A673 (cell line): Measurements from ENCODE around the gene GMPR. TPM values are rescaled to one million over a fixed set of nuclear protein-coding genes. Genes with fewer than 3 reads are reported as not detected.

Source experiments
- BruUV-seq: library from RNA; stranded (reverse); fragments of 400-500 nt; replicated peaks from 2 replicates; lab custom pipeline; 2021; lab: Mats Ljungman, UMichigan
- CTCF ChIA-PET: fragments of 300-600 bp; sonication (Branson Sonifier 250); formaldehyde crosslinking; loops from one replicate; lab custom pipeline; 2022; ENCODE audit warnings: antibody characterized with exemption; lab: Charles Lee
- POLR2A ChIA-PET: fragments of 300-600 bp; sonication (Branson Sonifier 250); formaldehyde crosslinking; loops from one replicate; lab custom pipeline; 2022; ENCODE audit warnings: antibody characterized with exemption; ENCODE audit not compliant: low non-redundant PET; lab: Charles Lee
- DNase-seq: peaks from one replicate; pipeline ENCODE4 v3.0.0-alpha.2; 2015; ENCODE audit warnings: low spot score
- H3K27ac ChIP-seq: fragments of 200-600 bp; sonication (generic); 2 replicates; pipeline ENCODE4 v1.5.1; 2016; ENCODE audit warnings: mixed run types, low read depth, mild to moderate bottlenecking, mixed read lengths, antibody characterized with exemption, low read length; ENCODE audit not compliant: poor library complexity, severe bottlenecking
- H3K27me3 ChIP-seq: fragments of 200-600 bp; sonication (generic); replicated peaks from 2 replicates; pipeline ENCODE4 v1.6.1; 2017; ENCODE audit warnings: mixed run types, low read depth, mild to moderate bottlenecking, mixed read lengths, antibody characterized with exemption, low read length; ENCODE audit not compliant: insufficient read depth, poor library complexity
- H3K36me3 ChIP-seq: fragments of 200-600 bp; sonication (generic); 2 replicates; pipeline ENCODE4 v1.6.1; 2016; ENCODE audit warnings: mixed run types, mild to moderate bottlenecking, mixed read lengths, antibody characterized with exemption, low read length; ENCODE audit not compliant: insufficient read depth, poor library complexity, severe bottlenecking
- H3K4me1 ChIP-seq: fragments of 200-600 bp; sonication (generic); 2 replicates; pipeline ENCODE4 v1.6.1; 2017; ENCODE audit warnings: mixed run types, mild to moderate bottlenecking, mixed read lengths, antibody characterized with exemption, low read length; ENCODE audit not compliant: insufficient read depth, poor library complexity, severe bottlenecking
- H3K4me3 ChIP-seq: fragments of 200-600 bp; sonication (generic); 2 replicates; pipeline ENCODE4 v1.5.1; 2016; ENCODE audit warnings: low read depth, mixed run types, mild to moderate bottlenecking, mixed read lengths, low read length; ENCODE audit not compliant: poor library complexity, severe bottlenecking
- H3K9me3 ChIP-seq: fragments of 200-600 bp; sonication (generic); 2 replicates; pipeline ENCODE4 v1.6.1; 2016; ENCODE audit warnings: mixed run types, low read depth, mild to moderate bottlenecking, mixed read lengths, antibody characterized with exemption, low read length; ENCODE audit not compliant: poor library complexity, severe bottlenecking
- EZH2 ChIP-seq: fragments of 200-600 bp; sonication (generic); IDR thresholded peaks from 2 replicates; pipeline ENCODE4 v1.6.1; 2017; ENCODE audit warnings: borderline replicate concordance, low read depth, mild to moderate bottlenecking, mixed read lengths, antibody characterized with exemption, low read length; ENCODE audit not compliant: poor library complexity, severe bottlenecking
- intact Hi-C: fragments of 100-400 bp; cut with micrococcal nuclease; formaldehyde crosslinking; loops from one replicate; pipeline ENCODE4 v1.10.0; 2022; ENCODE audit not compliant: unreplicated experiment
- total RNA-seq: library from RNA; stranded (reverse); gene quantifications from 2 replicates; pipeline ENCODE4 v1.2.3, GENCODE V29; 2021
- TF ChIP-seq, protein P1 (sequence below): fragments of 300-800, 200-600 bp; sonication (generic); conservative IDR thresholded peaks from 2 replicates; pipeline ENCODE4 v1.5.1; 2017; ENCODE audit warnings: low read depth, mild to moderate bottlenecking, antibody characterized with exemption, low read length, moderate library complexity, mixed read lengths

GMPR gene
- total RNA-seq, 1 experiment from 2014 or later = 0.32 TPM

DNA sequence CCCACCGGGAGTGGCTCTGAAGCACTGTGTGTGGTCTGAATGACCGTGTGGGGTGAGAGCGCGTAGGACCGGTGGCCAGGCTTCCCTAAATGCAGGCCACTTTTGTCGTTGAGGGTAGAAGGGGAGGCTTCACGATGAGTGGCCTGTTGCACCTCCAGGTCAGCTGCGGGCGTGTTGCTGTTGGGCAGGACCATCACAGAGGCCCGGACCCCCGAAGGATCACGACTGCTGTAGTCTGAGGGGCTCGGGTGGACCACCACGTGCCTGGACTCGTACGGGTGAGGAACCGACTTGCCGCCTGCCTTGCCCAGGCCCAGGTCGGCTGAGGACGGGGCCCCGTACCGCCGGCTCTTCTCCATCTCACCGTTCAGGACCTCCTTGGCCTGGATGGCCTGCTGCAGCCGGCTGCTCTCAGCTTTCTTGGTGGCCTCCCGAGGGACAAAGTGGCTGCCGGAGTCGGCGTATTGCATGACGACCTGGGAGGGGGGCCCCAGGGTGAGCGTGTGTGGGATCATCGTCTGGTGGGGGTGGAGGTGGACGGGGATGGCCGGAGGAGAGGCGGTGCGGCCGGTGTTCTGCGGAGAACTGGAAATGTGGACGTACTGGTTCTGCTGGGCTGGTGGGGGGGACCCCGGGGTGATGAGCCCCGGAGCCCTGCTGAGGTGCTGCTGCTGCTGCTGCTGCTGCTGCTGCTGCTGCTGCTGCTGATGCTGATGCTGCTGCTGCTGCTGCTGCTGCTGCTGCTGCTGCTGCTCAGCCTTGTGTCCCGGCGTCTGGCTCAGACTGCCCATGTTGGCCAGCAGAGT, 88.8 kb downstream of the GMPR start:
- Histone ChIP-seq H3K27ac (no peak overlapping the region), H3K27me3 (no peaks in the 10 kb centered on the region), H3K36me3 (no peaks in the 10 kb centered on the region), H3K4me1 (peaks cover 18% of the 10 kb centered on the region), H3K4me3 (no peak overlapping the region), H3K9me3 (no peaks in the 10 kb centered on the region)
- BruUV-seq = no TSS peak
- POLR2A ChIA-PET = no interaction called here
- intact Hi-C loops = no loop called here
- DNase-seq = no peak
- TF ChIP-seq EZH2 = no peak
- TF ChIP-seq, protein P1, sequence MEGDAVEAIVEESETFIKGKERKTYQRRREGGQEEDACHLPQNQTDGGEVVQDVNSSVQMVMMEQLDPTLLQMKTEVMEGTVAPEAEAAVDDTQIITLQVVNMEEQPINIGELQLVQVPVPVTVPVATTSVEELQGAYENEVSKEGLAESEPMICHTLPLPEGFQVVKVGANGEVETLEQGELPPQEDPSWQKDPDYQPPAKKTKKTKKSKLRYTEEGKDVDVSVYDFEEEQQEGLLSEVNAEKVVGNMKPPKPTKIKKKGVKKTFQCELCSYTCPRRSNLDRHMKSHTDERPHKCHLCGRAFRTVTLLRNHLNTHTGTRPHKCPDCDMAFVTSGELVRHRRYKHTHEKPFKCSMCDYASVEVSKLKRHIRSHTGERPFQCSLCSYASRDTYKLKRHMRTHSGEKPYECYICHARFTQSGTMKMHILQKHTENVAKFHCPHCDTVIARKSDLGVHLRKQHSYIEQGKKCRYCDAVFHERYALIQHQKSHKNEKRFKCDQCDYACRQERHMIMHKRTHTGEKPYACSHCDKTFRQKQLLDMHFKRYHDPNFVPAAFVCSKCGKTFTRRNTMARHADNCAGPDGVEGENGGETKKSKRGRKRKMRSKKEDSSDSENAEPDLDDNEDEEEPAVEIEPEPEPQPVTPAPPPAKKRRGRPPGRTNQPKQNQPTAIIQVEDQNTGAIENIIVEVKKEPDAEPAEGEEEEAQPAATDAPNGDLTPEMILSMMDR = no peak
- CTCF ChIA-PET = interaction anchor here (0.5 kb wide), 1 partner anchor 83 kb away, joined by 6 read pairs; no protein-coding TSS in a partner anchor

DNA sequence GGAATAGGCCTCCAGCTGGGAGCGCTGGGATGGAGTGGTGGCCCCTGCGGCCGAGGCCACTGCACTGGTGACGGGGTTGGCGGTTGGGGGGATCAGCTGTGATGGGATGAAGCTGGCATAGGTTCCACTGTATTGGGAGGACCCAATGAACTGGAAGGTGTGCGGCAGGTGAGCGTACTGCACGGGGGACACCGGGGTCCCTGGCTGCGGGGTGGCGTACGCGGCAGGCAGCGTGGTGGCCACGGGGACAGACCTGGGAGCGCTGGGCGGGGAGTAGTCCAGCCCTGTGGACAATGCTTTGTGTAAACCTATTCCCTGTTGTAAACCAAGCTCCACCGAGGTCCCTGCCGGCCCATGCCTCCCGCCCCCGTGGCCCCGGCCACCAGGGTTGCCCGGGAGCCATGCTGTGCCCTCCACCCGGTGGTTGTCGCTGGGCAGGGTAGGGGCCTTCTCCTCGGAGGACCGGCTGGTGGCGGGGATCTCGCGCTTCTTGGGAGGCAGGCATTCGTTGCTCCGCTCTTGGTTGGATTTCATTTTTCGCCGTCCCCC, 89.5 kb downstream of the GMPR start:
- TF ChIP-seq, protein P1 = no peak
- no peak for TF ChIP-seq EZH2
- no TSS peak for BruUV-seq
- Histone ChIP-seq H3K36me3 (no peaks in the 10 kb centered on the region), H3K9me3 (no peaks in the 10 kb centered on the region), H3K4me3 (no peak overlapping the region), H3K27ac (no peak overlapping the region), H3K4me1 (peaks cover 16% of the 10 kb centered on the region), H3K27me3 (no peaks in the 10 kb centered on the region)
- CTCF ChIA-PET = interaction anchor here (0.5 kb wide), 1 partner anchor 82 kb away, joined by 6 read pairs; no protein-coding TSS in a partner anchor
- POLR2A ChIA-PET = no interaction called here
- no peak for DNase-seq
- intact Hi-C loops = no loop called here

DNA sequence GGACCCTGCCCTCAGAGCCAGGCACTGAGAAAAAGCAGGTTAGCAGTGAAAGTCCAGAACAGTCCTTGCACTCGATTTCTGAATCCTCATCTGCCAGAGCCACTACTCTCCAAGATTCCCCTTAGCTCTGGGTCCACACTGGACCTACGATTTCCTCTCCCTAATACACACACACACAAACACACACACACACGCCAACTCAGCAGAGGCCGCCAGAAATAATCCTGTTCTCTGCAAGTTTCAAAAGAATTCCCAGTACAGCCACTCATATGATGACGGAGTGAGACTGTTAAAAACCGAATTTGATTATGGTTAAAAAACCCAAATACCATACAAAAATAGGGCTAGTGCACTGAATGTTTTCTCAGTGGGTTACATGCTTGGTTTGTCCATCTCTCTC, 90.8 kb downstream of the GMPR start:
- no peaks in the 10 kb centered on the region for H3K9me3 ChIP-seq

More for the DNA sequence above, 90.8 kb downstream of the GMPR start:
- intact Hi-C loops = no loop called here
- H3K27ac ChIP-seq = no peak overlapping the region
- H3K4me1 ChIP-seq = peaks cover 12% of the 10 kb centered on the region
- DNase-seq = no peak
- no TSS peak for BruUV-seq
- ChIA-PET POLR2A (no interaction called here), CTCF (interaction anchor here (1.2 kb wide), 1 partner anchor 43 kb away, joined by 3 read pairs; no protein-coding TSS in a partner anchor)
- TF ChIP-seq EZH2 = no peak
- TF ChIP-seq, protein P1 = no peak
- H3K4me3 ChIP-seq = no peak overlapping the region
- H3K27me3 ChIP-seq = no peaks in the 10 kb centered on the region
- H3K36me3 ChIP-seq = no peaks in the 10 kb centered on the region
